Activated CD8-positive, alpha-beta memory T cell treated with anti-CD3 and anti-CD28 coated beads, Interleukin-2, amount 50 U/mL, for 24 hours (primary cell): ENCODE measurements around the gene ATAD5.
"Not testable (repeated sequence)": the region's sequence is repeated elsewhere in the genome, so short reads cannot be mapped to it uniquely, and the experiment has no call there.

Source experiments
- DNase-seq: peaks from one replicate; pipeline ENCODE4 v3.0.0-alpha.2; 2020; ENCODE audit errors: extremely low read depth

ATAD5 gene

DNA sequence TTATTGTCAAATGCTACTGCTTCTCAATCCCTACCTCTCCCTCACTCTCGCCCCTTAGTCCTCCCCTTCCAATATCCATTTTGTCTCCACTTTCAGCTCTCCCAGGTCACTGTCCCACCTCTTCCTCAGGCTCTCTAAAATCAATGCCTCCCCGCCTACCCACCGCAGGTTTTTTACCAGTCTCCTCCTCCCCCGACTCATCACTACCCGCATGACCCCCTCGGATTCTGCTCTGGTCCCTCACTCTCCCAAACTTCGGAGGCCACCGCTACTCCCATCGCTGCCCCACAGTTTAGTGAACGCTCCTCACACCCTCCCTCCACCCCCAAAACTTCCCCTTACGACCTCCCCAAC, 7.8 kb upstream of the ATAD5 start:
- DNase-seq, result no peak

DNA sequence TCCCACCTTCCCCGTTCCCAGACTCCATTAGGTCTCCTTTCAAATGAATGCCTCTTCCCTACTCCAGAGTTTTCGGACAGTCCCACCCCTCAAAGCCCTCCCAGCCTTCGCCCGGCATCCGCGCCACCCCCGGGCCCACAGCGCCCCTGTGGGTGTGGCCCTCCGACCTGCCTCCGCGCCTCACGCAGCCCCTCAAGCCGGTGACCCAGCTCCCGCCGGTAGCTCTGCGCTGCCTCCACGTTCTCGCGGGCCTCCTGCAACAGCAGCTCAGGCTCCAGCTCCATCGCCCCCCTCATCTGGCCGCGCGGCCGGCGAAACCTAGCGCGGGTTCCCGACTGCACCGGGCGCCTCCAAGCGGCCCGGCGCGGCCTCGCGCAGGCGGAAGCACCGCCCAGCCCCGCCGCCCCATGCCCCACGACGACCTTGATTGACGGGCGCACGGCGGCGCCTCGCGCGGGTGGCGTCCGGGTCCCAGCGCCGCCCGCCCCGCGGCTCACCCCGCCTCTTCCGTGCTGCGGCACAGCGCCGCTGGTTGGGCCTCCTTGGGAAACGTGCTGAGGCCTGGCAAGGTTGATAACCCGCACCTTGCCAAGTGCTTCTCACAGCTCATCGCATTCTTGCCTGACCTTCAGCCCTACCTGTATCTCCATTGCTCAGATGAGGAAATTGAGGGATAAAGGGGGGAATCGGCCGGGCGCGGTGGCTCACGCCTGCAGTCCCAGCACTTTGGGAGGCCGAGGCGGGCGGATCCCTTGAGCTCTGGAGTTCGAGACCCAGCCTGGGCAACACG, 7.2 kb upstream of the ATAD5 start, which contains the start of gene CRLF3:
CRLF3 (minus strand) TSS at position 337 of the 790 bp plus-strand sequence; CDS start at position 296, 41 bp downstream.
- DNase-seq, result peak; percentile 62

DNA sequence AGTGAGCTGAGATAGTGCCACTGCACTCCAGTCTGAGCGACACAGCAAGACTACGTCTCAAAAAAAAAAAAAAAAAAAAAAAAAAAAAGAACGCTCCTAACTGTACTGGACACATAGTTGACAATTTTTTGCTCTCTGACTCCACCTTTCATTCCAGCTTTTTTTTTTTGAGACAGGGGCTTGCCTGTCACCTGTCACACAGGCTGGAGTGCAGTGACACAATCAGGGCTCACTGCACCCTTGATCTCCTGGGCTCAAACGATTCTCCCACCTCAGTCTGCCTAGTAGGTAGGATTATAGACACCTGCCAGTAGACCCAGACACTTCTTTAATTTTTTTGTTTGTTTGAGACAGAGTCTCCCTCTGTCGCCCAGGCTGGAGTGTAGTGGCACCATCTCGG, 4.7 kb upstream of the ATAD5 start:
- no peak for DNase-seq

DNA sequence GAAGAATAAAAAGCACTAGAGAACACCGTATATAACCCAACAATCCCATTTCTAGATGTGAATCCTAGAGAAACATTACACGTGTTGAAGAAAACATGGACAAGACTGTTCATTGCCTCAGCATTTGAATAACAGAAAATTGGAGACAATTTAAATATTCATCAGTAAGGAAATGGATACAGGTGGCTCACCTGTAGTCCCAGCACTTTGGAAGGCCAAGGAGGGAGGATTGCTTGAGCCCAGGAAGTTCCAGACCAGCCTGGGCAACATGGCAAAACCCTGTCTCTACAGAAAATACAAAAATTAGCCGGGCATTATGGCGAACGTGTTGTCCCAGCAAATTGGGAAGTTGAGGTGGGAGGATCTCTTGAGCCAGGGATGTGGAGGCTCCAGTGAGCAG, 2.7 kb upstream of the ATAD5 start:
- no peak for DNase-seq

DNA sequence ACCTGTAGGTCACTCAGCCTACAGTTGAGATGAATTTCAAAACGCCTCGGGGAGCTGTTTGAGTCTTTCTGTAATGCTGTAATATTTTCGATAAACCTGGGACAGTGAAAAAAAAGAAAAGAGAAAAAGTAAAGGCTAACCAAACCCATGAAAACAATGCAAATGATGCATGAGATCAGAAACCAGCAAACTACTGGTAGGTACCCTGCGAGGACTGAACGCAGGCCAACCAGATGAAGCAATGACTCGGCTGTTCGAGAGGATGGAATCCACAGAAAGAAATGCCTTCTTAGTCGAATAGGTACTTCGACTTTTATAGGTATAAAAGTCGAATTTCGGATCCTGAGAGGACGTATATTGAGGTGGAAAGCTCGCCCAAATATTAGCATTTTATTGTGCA, 509 bp upstream of the ATAD5 start:
- DNase-seq, result no peak

DNA sequence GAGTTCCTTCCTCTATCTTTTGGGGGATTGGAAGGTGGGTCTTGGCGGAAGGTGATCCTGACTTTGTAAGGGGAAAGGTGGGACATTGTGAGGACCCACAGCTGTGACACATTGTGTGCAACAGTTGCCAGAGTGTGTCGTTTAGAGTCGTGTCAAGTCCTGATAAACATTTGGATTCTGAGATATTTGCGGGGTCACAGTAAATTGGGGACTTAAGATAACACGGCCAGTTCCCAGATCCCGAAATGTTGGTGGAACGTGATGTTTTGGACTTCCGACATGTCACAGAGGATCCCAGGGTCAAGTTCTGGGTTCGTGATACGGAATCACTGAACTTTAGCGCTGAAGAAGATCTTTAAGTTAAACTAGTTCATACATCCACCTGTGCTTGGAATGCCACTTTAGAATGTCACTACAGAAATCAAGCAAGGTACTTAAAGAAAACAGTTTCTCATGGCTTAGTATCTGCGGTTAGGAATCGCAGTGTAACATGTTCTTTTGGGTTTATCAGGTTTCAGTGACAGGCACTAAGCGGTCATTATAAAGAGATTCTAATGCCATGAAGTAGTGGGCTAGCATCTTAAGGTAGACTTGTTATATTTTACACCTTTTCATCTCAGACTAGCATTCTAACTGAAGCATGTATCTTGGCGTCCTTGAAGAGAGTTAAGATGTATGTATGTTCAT, 815 bp downstream of the ATAD5 start:
- no peak for DNase-seq

DNA sequence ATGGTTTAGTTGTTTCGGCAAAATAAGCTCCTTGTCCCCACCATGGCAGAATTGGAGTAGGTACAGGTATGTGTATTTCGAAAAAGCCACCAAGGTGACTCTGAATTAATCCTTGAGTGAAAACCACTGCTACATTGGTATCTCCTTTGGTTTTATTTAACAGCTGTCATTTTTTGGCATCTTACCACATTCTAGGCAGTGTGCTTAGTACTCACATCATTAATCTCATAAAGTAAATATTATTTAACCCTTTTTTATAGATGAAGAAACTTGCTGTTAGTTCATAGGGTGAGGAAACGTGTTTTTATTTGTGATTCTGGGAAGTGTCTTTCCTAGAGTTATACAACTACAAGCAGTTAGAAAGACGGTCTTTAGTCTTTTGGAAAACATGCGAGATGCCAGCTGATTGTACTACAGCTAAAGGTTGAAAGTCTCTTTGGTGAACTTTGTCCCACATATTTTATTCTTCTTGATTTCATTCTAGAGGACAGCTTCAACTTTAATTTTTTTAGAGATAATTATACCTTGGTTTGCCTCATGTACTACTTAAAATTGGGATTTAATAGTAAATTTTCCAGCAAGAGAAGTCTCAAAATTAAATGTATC, 6.5 kb downstream of the ATAD5 start:
- no peak for DNase-seq

DNA sequence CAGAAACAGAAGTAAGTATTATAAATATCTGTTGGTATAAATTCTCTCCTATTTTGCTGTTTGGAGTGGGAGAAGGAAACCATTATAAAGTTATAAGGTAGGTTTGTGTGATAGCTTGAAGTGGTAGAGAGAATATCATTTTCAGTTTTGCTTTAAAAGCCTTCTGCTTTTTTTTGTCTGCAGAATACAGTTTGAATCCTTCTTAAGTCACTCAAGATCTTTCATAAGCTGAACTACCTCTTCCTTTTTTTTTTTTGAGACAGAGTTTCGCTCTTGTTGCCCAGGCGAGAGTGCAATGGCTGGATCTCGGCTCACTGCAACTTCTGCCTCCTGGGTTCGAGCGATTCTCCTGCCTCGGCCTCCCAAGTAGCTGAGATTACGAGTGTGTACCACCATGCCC, 9.0 kb downstream of the ATAD5 start:
- DNase-seq, result no peak

DNA sequence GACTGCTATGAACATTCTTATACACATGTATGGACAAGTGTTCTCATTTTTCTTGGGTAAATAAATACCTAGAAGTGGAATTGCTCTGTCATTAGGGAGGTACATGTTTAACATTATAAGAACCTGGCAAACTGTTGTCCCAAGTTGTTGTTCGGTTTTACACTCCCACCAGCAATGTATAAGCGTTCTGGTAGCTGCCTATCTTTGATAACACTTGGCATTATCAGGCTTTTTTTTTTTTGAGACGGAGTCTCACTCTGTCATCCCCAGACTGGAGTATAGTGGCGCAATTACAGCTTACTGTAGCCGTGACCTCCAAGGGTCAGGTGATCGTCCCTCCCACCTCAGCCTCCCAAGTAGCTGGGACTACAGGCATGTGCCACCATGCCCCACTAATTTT, 16.3 kb downstream of the ATAD5 start:
- DNase-seq, result no peak

DNA sequence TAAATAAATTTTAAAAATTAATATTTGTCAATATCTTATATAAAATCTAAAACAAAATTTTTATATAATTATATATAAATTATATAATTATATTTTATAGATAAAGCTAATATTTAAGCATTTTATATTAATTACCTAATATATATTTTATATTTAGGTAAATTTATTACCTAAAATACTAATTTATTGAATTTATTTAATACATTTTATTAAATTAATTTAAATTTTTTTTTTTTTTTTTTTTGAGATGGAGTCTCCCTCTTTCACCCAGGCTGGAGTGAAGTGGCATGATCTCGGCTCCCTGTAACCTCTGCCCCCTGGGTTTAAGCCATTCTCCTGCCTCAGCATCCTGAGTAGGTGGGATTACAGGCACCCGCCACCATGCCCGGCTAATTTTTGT, 22.4 kb downstream of the ATAD5 start:
- no peak for DNase-seq

DNA sequence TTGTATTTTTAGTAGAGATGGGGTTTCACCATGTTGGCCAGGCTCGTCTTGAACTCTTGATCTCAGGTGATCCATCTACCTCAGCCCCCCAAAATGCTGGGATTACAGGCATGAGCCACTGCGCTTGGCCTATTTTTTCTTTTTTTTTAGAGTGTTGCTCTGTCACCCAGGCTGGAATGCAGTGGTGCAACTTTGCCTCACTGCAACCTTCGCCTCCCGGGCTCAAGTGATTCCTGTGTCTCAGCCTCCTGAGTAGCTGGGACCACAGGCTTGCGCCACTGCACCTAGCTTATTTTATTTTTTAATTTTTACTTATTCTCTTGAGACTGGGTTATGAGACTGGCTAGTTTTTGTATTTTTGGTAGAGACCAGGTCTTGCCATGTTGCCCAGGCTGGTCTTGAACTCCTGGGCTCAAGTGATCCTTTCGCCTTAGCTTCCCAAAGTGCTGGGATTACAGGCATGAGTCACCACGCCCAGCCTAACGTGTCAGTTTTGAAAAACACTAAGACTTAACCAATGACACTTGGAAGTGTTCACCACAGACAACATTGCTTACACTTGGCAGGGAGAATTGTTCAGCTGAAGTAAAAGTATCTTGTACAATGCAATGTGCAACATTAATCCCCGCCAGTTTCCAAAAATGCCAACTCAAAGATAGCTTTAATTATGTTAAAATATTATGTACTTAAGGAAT, 26.9 kb downstream of the ATAD5 start:
- no peak for DNase-seq

DNA sequence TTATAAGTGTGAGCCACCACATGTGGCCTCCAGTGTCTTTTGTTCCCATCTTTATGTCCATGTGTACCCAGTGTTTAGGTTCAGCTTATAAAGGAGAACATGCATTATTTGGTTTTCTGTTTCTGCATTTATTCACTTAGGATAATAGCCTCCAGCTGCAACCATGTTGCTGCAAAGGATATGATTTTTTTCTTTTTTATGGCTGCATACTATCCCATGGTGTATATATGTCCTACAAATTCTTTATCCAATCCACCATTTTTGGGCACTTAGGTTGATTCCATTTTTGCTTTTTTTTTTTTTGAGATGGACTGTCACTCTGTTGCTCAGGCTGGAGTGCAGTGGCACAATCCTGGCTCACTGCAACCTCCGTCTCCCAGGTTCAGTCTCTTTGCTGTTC, 32.9 kb downstream of the ATAD5 start:
- DNase-seq, result no peak

DNA sequence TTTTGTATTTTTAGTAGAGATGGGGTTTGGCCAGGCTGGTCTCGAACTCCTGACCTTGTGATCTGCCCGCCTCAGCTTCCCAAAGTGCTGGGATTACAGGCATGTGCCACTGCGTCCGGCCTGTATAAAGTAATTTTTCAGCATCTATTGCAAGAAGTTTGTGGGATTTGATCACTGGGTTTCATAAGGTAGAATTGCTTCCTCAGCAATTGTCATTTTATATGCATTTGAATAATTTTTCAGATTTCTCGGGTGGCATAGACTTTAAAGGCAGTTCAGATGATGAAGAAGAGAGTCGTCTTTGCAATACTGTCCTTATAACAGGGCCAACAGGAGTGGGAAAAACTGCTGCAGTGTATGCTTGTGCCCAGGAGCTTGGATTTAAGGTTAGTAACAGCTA, 37.2 kb downstream of the ATAD5 start:
- no peak for DNase-seq

DNA sequence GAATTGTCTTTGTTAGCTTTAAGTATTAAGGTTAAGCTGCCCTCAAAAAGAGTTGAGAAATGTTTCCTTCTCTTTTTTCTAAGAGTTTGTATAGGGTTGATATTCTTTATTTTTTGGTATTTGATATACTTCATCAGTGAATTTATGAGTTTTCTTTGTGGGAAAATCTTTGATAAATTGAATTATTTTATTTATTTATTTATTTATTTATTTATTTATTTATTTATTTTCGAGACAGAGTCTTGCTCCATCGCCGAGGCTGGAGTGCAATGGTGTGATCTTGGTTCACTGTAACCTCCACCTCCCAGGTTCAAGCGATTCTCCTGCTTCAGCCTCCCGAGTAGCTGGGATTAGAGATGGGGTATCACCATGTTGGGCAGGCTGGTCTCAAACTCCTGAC, 54.4 kb downstream of the ATAD5 start:
- DNase-seq, result no peak

DNA sequence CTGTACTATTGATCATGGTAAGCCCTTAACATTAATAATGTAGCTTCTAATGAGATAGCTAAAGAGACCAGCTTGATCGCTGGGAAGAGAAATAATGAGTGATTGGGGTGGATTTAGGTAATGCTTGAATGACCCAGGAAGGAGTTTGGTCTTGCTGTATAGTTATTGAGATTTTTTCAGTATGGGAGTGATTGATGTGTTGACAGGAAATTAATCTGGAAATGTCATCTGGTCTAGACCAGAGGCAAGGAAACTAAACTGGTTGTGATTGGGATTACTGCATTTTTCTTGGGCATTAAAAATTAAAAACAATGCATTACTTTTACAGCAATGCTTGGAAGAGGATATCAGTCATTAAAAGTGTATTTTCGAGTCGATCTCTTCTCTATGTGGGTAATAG, 62.5 kb downstream of the ATAD5 start:
- DNase-seq, result no peak

DNA sequence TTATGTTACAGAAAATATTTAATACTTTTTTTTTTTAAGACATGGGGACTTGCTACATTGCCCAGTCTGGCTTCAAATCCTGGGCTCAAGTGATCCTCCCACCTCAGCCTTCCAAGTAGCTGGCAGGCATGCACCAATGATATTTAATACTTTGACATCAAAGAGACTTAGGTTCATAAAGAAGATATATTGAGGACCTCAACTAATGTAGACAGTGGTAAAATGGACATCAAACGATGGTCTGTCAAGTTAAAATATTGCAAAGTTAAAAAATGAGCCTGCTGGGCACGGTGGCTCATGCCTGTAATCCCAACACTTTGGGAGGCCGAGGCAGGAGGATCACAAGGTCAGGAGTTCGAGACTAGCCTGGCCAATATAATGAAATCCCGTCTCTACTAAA, 65.5 kb downstream of the ATAD5 start:
- no peak for DNase-seq

DNA sequence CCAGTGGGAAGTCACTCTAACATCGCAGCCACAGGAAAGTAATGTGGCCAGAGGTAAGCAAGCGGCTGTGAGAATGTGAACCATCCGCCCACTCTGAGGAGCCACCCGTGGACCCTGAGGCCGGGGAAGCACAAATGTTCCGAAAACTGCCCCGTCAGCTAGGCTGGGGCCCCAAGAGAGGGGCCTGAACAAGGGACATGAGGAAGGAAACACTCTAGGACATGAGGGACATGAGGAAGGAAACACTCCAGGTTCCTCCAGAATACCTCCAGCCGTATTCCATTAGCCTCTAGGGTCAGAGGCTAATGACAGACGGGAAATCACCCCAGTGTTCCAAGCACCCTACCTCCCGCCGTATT, 74.0 kb downstream of the ATAD5 start:
- no peak for DNase-seq

DNA sequence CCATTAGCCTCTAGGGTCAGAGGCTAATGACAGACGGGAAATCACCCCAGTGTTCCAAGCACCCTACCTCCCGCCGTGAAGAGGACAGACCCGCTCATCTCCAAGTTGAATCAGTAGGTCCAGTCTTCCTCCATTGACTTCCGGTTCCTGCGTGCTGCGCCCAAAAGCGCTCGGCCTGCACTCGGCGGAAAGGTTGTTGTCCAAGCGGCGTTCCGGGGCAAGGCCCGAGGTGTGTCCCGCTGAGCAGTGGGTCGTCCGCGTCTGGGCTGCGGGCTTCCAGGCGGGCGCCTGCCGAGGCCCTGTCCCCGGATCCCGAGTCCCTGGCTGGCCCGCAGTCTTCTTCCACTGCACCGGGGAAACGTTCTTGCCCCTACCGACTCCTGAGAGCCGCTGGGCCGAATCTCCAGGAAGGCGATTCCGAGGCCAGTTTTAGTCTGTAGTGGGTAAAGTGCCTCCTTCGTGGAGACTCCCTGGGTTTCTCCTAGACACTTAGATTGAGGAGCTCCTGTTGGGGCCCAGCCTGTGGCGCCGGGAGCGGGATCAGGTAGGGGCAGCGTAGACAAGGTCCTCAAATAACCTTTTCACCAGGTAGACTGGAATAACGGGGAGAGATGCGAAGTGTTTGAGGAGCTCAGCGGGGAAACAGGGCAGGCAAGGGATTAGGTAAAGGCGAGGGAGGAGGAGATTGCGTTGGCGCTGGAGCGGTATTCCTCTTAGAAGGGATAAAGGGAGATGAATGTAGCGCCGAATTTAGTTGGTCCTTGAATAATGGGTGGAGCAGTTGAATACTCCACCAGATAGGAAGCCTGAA, 74.5 kb downstream of the ATAD5 start, which contains the start of gene TEFM:
TEFM (minus strand) TSS at position 138 of the 811 bp plus-strand sequence; CDS start at position 98, 40 bp downstream.
- peak; percentile 74 for DNase-seq

DNA sequence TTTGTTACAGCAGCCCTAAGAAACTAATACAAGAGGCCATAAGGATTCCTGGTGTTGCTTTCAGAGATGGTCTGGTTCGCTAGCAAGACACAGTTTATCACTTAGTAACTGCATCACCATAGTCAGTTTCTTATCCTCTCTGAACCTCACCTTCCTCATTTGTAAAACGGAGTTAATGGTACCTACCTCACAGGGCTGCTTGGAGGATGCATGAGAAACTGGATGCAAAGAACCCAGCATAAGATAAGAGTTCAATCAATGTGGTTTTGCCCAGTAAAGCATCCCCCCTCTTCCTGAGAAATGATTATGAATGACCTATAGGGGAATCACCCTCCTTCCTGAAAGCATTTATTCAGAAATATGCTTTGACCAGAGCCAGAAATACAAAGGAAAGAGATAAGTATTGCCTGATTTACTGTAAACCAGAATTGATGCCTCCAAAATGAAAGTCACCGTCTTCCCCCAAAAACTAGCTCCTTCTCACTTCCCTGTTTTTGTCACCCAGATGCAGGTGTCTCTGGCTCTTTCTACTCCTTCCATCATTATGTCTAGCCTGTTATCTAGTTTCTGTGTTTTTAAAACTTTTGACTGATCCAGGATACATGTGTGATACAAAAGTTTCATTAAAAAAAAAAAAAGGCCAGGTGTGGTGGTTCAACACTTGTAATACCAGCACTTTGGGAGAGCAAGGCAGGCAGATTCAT, 77.1 kb downstream of the ATAD5 start:
- DNase-seq, result no peak

DNA sequence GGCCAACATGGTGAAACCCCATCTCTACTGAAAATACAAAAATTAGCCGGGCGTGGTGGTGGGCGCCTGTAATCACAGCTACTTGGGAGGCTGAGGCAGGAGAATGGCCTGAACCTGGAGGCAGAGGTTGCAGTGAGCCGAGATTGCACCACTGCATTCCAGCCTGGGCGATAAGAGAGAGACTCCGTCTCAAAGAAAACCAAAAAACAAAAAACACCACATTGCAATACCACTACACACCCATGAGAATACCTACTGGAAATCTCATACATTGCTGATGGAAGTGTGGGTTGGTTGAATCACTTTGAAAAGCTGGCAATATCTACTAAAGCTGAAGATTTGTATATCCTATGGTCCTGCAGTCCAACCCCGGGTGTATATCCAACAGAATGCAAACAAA, 78.4 kb downstream of the ATAD5 start:
- not testable (repeated sequence) for DNase-seq

DNA sequence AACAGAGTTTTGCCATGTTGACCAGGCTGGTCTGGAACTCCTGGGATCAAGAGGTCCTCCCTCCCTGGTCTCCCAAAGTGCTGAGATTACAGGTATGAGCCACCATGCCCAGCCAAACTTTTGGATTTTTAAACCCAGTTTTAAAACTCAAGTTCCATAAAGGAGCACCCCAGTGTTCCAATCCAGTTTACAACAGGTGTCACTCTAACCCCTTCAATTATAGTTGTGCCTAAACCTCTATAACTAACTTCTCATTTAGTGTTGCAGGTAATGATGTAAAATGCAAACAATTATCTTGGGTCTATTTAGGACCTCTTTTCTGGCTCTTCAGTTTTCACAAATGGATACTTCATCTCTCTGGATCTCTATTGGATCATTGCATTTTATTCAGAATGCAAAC, 82.2 kb downstream of the ATAD5 start:
- no peak for DNase-seq
